ENCODE results near the gene INPP1. TPM values are rescaled to one million over a fixed set of nuclear protein-coding genes. Genes with fewer than 3 reads are reported as not detected.
A peak's percentile ranks its signal among the peaks of the same experiment; 100 is the strongest.

INPP1 gene
- total and polyA plus RNA-seq, 4 donors: 15.3 to 58.3 (median 35.3) TPM

GRCh38 chr2:190376083-190376482, 32.7 kb downstream of the INPP1 start:
- no peaks in the 10 kb centered on the region for H3K27me3 ChIP-seq (ENCODE audit: control insufficient read depth, insufficient read depth, low read length)
- DNase-seq (ENCODE audit: low read depth in 4 of 6, low spot score in 6 of 6): no peak
- H3K4me1 ChIP-seq (ENCODE audit: control insufficient read depth, insufficient read depth, low read length): no peaks in the 10 kb centered on the region

GRCh38 chr2:190376591-190377245, 33.3 kb downstream of the INPP1 start:
- Histone ChIP-seq H3K4me3 (ENCODE audit: low read depth, low read length) (no peak overlapping the region), H3K27me3 (ENCODE audit: control insufficient read depth, insufficient read depth, low read length) (no peaks in the 10 kb centered on the region), H3K36me3 (ENCODE audit: control insufficient read depth, insufficient read depth, low read length) (no peaks in the 10 kb centered on the region), H3K27ac (ENCODE audit: low read depth, low read length) (no peak overlapping the region), H3K9me3 (ENCODE audit: control insufficient read depth, insufficient read depth, low read length) (no peaks in the 10 kb centered on the region), H3K4me1 (ENCODE audit: control insufficient read depth, insufficient read depth, low read length) (no peaks in the 10 kb centered on the region)
- WGBS (ENCODE audit: insufficient coverage): no CpG with 5 or more reads among the region's 3 CpGs
- DNase-seq (ENCODE audit: low read depth in 4 of 6, low spot score in 6 of 6): no peak

More at GRCh38 chr2:190376083-190376482, 32.7 kb downstream of the INPP1 start:
- Histone ChIP-seq H3K9me3 (ENCODE audit: control insufficient read depth, insufficient read depth, low read length) (no peaks in the 10 kb centered on the region), H3K27ac (ENCODE audit: low read depth, low read length) (no peak overlapping the region), H3K4me3 (ENCODE audit: low read depth, low read length) (no peak overlapping the region), H3K36me3 (ENCODE audit: control insufficient read depth, insufficient read depth, low read length) (no peaks in the 10 kb centered on the region)

GRCh38 chr2:190378880-190379237, 35.5 kb downstream of the INPP1 start:
- 100% methylated on average over 1 of the region's 6 CpGs for WGBS (ENCODE audit: insufficient coverage)
- DNase-seq (ENCODE audit: low read depth in 4 of 6, low spot score in 6 of 6): no peak
- Histone ChIP-seq H3K27ac (ENCODE audit: low read depth, low read length) (no peak overlapping the region), H3K4me3 (ENCODE audit: low read depth, low read length) (no peak overlapping the region), H3K27me3 (ENCODE audit: control insufficient read depth, insufficient read depth, low read length) (no peaks in the 10 kb centered on the region), H3K9me3 (ENCODE audit: control insufficient read depth, insufficient read depth, low read length) (no peaks in the 10 kb centered on the region), H3K4me1 (ENCODE audit: control insufficient read depth, insufficient read depth, low read length) (no peaks in the 10 kb centered on the region), H3K36me3 (ENCODE audit: control insufficient read depth, insufficient read depth, low read length) (no peaks in the 10 kb centered on the region)

- DNase-seq (ENCODE audit: low read depth in 4 of 6, low spot score in 6 of 6): peak in 1 of 6 donors; percentile 12
- 63% methylated on average over 9 of the region's 10 CpGs for WGBS (ENCODE audit: insufficient coverage)
- Histone ChIP-seq H3K4me1 (ENCODE audit: control insufficient read depth, insufficient read depth, low read length) (no peaks in the 10 kb centered on the region), H3K36me3 (ENCODE audit: control insufficient read depth, insufficient read depth, low read length) (no peaks in the 10 kb centered on the region), H3K4me3 (ENCODE audit: low read depth, low read length) (no peak overlapping the region), H3K27me3 (ENCODE audit: control insufficient read depth, insufficient read depth, low read length) (no peaks in the 10 kb centered on the region), H3K27ac (ENCODE audit: low read depth, low read length) (no peak overlapping the region), H3K9me3 (ENCODE audit: control insufficient read depth, insufficient read depth, low read length) (no peaks in the 10 kb centered on the region)
These were observed 36.0 kb downstream of the INPP1 start for GRCh38 chr2:190379249-190379964.

GRCh38 chr2:190380962-190381412, 37.6 kb downstream of the INPP1 start:
- no peak overlapping the region for H3K27ac ChIP-seq (ENCODE audit: low read depth, low read length)

GRCh38 chr2:190382851-190383250, 39.5 kb downstream of the INPP1 start:
- peak in 5 of 6 donors; percentile 9 to 91 (median 38) for DNase-seq (ENCODE audit: low read depth in 4 of 6, low spot score in 6 of 6)
- Histone ChIP-seq H3K27me3 (ENCODE audit: control insufficient read depth, insufficient read depth, low read length) (no peaks in the 10 kb centered on the region), H3K4me1 (ENCODE audit: control insufficient read depth, insufficient read depth, low read length) (no peaks in the 10 kb centered on the region), H3K4me3 (ENCODE audit: low read depth, low read length) (no peak overlapping the region), H3K36me3 (ENCODE audit: control insufficient read depth, insufficient read depth, low read length) (no peaks in the 10 kb centered on the region), H3K27ac (ENCODE audit: low read depth, low read length) (no peak overlapping the region), H3K9me3 (ENCODE audit: control insufficient read depth, insufficient read depth, low read length) (no peaks in the 10 kb centered on the region)
- 40% methylated on average over 1 of the region's 1 CpG for WGBS (ENCODE audit: insufficient coverage)

More at GRCh38 chr2:190380962-190381412, 37.6 kb downstream of the INPP1 start:
- Histone ChIP-seq H3K9me3 (ENCODE audit: control insufficient read depth, insufficient read depth, low read length) (no peaks in the 10 kb centered on the region), H3K4me1 (ENCODE audit: control insufficient read depth, insufficient read depth, low read length) (no peaks in the 10 kb centered on the region), H3K4me3 (ENCODE audit: low read depth, low read length) (no peak overlapping the region), H3K36me3 (ENCODE audit: control insufficient read depth, insufficient read depth, low read length) (no peaks in the 10 kb centered on the region), H3K27me3 (ENCODE audit: control insufficient read depth, insufficient read depth, low read length) (no peaks in the 10 kb centered on the region)
- DNase-seq (ENCODE audit: low read depth in 4 of 6, low spot score in 6 of 6): no peak
- WGBS (ENCODE audit: insufficient coverage): 70% methylated on average over 2 of the region's 5 CpGs

- Histone ChIP-seq H3K27ac (ENCODE audit: low read depth, low read length) (no peak overlapping the region), H3K36me3 (ENCODE audit: control insufficient read depth, insufficient read depth, low read length) (no peaks in the 10 kb centered on the region), H3K4me3 (ENCODE audit: low read depth, low read length) (no peak overlapping the region), H3K4me1 (ENCODE audit: control insufficient read depth, insufficient read depth, low read length) (no peaks in the 10 kb centered on the region), H3K27me3 (ENCODE audit: control insufficient read depth, insufficient read depth, low read length) (no peaks in the 10 kb centered on the region), H3K9me3 (ENCODE audit: control insufficient read depth, insufficient read depth, low read length) (no peaks in the 10 kb centered on the region)
- no CpG with 5 or more reads among the region's 3 CpGs for WGBS (ENCODE audit: insufficient coverage)
- DNase-seq (ENCODE audit: low read depth in 4 of 6, low spot score in 6 of 6): no peak
These were observed 44.0 kb downstream of the INPP1 start for GRCh38 chr2:190387422-190387821.

- WGBS (ENCODE audit: insufficient coverage): no CpG with 5 or more reads among the region's 2 CpGs
- DNase-seq (ENCODE audit: low read depth in 4 of 6, low spot score in 6 of 6): no peak
These were observed 52.9 kb downstream of the INPP1 start for GRCh38 chr2:190396271-190396670.

GRCh38 chr2:190402986-190403603, 59.7 kb downstream of the INPP1 start:
- H3K27me3 ChIP-seq (ENCODE audit: control insufficient read depth, insufficient read depth, low read length): no peaks in the 10 kb centered on the region
- peaks cover 4% of the 10 kb centered on the region for H3K4me1 ChIP-seq (ENCODE audit: control insufficient read depth, insufficient read depth, low read length)
- H3K4me3 ChIP-seq (ENCODE audit: low read depth, low read length): no peak overlapping the region
- H3K27ac ChIP-seq (ENCODE audit: low read depth, low read length): no peak overlapping the region
- DNase-seq (ENCODE audit: low read depth in 4 of 6, low spot score in 6 of 6): no peak
- H3K9me3 ChIP-seq (ENCODE audit: control insufficient read depth, insufficient read depth, low read length): no peaks in the 10 kb centered on the region
- no CpG with 5 or more reads among the region's 5 CpGs for WGBS (ENCODE audit: insufficient coverage)
- no peaks in the 10 kb centered on the region for H3K36me3 ChIP-seq (ENCODE audit: control insufficient read depth, insufficient read depth, low read length)

More at GRCh38 chr2:190396271-190396670, 52.9 kb downstream of the INPP1 start:
- Histone ChIP-seq H3K4me3 (ENCODE audit: low read depth, low read length) (no peak overlapping the region), H3K27ac (ENCODE audit: low read depth, low read length) (no peak overlapping the region), H3K9me3 (ENCODE audit: control insufficient read depth, insufficient read depth, low read length) (no peaks in the 10 kb centered on the region), H3K27me3 (ENCODE audit: control insufficient read depth, insufficient read depth, low read length) (no peaks in the 10 kb centered on the region), H3K36me3 (ENCODE audit: control insufficient read depth, insufficient read depth, low read length) (no peaks in the 10 kb centered on the region), H3K4me1 (ENCODE audit: control insufficient read depth, insufficient read depth, low read length) (no peaks in the 10 kb centered on the region)

All from spinal cord (tissue), 10 donors.